Glomerular visceral epithelial cell (primary cell): ENCODE results near the gene BBOF1.

Experiments
- DNase-seq: peaks from one replicate; pipeline ENCODE4 v3.0.0-alpha.2; 2016; ENCODE audit errors: extremely low spot score

BBOF1 gene

GRCh38 chr14:74085828-74086227, 66.7 kb downstream of the BBOF1 start:
- no peak for DNase-seq

GRCh38 chr14:74089251-74090020, 70.3 kb downstream of the BBOF1 start:
- DNase-seq = no peak

DNA sequence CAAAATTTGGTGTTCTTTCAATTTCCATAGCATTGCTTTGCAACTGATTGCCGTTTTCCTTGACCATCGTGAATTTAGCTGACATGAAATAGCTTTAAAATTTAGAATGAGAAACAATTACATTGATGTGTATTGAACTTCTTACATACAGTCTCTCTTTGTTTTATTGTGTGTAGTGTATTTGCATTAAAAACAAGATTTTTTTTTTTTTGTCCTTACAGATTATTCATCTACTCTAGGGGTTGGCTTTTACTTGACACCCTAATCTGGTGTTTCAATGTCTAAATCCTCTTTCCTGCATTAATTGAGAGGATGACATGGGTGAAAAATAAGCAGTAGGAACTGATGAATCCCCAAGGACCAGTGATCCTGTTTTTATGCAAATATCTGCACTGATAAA, 86.2 kb downstream of the BBOF1 start:
- no peak for DNase-seq

DNA sequence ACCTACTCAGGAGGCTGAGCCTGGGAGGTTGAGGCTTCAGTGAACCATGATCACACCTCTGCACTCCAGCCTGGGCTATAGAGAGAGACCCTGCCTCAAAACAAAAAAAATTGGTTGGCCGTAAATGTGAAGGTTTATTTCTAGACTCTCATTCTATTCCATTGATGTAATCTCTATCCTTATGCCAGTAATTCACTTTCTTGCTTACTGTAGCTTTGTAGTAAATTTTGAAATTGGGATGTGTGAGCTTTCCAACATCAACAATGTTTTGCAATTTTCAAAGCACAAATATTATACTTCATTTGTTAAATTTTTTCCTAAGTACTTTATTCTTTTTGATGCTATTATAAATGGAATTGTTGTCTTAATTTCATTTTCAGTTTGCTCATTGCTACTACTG, 90.2 kb downstream of the BBOF1 start:
- no peak for DNase-seq

GRCh38 chr14:74111395-74112216, 92.5 kb downstream of the BBOF1 start:
- peak; percentile 48 for DNase-seq
